ENCODE results near the gene HBS1L.
A peak's percentile ranks its signal among the peaks of the same experiment; 100 is the strongest.

HBS1L gene

DNA sequence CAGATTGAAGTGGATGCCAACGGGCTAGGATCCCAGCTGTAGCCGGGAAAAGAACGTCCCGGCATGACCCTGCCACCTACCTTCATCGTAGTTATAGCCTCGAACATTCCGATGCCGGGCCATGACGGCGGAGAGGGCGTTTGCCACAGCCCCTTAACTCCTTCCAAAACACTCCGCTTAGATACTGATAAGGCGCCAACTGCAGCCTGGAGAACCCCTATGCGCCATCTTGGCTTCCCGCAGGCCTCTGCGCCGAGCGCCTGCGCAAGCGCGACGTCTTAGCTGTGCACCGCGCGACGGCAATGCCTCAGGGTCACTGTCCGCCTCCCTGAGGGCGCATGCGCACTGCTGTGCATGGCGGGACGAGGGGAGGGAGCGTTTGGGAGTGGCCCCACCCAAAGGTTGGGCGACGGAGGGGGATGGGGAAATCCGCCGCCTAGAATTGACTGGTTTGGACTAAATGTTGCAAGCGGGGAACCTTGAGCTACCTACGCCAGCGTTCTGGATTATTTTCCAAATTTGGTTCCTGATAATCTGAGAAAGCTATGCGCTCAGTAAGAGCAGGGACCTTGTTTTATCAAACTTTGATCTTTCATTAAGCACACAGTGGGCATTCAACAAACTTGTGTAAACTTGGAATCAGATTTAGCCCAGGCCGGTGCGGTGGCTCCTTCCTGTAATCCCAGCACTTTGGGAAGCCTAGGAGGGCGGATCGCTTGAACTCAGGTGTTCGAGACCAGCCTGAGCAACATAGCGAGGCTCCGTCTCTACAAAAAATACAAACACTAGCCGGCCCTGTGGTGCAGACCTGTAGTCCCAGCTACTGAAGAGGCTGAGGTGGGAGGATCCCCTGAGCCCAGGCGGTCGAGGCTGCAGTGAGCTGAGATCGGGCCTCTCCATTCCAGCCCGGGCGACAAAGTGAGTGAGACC, at the start of gene HBS1L:
Gene HBS1L (minus strand): TSS at position 254 of the 930 bp plus-strand sequence. CDS start 131 bp downstream, at position 123.
- peak; percentile 96 for DNase-seq (ENCODE audit: low read depth)

DNA sequence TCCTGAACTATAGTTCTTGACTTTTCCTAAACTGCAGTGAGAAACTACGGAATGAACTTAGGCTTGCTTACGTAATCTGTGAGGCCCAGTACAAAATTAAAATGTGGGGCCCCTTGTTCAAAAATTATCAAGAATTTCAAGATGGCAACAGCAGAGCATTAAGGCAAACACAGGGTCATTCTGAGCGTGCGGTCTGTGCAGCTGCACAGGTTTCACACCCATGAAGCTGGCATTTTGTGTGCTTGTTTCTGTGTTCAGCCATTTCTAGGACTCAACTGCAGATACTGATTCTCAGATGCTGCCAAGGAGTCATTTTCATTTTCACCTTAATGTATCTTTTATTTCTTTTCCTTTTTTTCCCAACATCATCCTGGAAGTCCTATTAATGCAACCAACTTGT, 49.6 kb upstream of the HBS1L start:
- DNase-seq (ENCODE audit: low read depth), result no peak

DNA sequence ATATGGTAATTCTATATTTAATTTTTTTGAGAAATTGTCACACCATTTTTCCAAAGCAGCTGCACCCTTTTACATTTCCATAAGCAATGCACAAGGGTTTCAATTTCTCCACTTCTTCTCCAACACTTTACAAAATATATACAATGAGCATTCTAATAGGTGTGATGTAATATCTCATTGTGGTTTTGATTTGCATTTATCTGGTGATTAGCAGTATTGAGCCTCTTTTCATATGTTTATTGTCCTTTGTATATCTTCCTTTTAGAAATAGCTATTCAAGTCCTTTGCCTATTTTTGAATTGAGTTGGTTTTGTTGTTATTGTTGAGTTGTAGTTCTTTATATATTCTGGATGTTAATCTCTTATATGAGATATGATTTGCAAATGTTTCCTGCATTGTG, 47.6 kb upstream of the HBS1L start:
- DNase-seq (ENCODE audit: low read depth), result no peak

DNA sequence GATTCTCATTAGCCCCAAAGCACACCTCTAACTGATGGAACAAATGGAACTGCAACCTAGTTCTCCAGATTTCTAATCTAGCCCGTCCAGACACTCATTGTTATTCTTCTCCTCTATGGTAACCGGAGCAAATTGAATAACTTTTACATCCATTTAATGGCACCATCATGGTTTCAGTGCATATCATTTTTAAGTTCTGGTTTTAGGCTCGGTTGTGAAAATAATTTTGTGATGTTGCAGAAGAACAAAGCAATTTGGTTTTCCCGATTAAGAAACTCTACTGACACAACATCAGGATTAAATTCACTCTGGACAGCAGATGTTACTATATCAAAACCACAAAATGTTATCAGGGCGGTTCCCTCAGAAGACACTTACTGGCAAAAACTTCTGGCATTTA, 42.5 kb upstream of the HBS1L start:
- no peak for DNase-seq (ENCODE audit: low read depth)

DNA sequence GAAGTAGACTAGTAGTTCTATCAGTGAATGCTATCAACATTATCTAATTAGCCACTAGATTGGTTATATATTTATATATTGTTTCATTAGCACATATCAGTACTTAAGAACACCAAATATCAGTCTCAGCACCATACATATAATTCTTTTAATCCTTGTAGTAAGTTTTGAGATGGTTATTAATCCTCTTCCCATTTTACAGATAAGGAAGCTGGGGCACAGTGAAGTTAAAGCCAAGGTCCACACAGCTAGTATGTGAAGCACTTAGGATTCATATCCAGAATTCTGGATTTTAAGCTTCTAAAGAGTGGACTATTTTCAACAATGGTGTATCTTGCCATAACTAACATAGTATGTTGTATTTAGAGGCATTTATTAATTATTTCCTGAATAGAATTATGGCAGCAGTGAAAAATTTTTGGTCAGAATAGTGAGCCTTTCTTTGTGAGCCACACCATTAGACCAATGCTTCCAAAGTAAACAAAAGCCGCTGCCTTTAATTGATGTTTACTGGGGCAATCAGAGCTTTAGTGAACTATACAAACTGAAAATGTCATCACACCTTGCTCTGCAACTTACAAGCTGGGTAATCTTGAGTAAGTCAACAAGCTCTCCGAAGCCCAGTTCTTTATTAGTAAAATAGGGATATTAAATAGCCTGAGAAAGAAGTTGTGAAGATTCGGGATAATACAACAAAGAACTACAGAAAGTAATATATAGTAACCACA, 41.9 kb upstream of the HBS1L start:
- DNase-seq (ENCODE audit: low read depth), result no peak

DNA sequence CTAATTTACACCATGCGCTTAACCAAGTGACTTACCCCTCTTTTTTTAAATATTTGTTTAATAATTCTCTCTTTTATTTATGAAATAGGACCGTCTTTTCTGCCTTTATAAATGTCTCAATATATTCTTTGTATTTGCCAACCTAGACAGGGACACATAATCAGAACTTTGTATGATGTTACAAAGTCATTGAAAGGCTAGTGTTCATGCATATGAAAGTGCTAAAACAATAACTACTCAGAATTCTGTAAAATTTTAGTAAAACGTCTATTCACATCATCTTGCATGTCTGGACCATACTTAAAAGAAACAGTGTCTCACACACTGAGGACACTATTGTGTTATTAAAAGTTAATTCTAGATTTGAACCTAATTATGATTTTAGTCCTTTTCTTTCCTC, 41.1 kb upstream of the HBS1L start:
- DNase-seq (ENCODE audit: low read depth), result no peak

DNA sequence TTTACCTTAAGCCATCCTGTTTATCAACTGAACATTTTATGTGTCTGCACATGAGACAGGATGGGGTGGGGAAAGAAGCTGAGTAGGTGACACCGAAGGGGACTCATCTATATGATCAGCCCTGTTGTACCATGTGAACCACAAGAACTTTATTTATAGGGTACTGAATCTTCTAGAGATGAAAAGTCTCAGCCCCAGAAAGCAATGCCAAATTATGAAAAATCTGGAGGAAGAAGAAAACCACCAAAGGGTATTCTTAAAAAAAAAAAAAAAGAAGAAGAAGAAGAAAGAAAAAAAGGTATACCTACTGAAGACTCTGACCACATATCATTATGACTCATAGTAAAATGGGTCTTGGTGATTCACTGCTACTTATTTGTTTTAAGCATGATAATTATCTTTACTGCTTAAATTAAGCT, 39.8 kb upstream of the HBS1L start:
- peak; percentile 30 for DNase-seq (ENCODE audit: low read depth)

DNA sequence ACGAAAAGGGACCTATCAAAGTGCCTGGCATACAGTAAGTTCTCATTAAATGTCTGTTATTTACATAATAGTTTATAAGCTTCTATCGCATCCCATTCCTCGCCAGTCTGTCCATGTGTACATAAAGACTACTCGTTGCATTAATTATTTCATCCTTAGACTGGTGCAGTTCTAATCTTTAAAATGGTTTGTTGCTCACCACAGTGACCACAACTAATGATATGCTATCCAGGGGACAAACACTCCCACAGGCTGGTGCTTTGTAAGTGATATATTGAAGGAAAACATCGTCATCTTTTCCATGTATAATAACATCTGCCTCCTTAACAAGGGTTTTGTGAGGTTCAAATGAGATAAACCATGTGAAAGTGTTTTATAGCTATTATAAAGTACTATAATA, 39.0 kb upstream of the HBS1L start:
- DNase-seq (ENCODE audit: low read depth), result no peak

DNA sequence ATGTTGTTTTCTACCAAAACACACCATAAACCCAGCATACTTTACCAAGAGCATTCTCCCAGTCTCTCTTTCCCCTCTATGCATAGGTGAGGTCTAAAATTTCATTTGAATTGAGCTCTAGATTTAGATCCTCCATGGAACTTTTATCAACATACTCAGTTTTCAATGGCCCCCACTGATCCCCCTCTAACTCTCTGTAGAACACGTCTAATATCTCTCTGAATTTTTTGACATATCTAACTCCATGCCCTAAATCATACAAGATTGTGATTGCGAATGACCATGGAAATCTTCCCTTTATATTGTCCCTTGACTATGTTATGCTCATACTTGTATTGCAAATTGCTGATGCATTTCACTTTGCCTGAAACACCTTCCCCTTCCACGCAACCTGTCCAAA, 38.1 kb upstream of the HBS1L start:
- no peak for DNase-seq (ENCODE audit: low read depth)

DNA sequence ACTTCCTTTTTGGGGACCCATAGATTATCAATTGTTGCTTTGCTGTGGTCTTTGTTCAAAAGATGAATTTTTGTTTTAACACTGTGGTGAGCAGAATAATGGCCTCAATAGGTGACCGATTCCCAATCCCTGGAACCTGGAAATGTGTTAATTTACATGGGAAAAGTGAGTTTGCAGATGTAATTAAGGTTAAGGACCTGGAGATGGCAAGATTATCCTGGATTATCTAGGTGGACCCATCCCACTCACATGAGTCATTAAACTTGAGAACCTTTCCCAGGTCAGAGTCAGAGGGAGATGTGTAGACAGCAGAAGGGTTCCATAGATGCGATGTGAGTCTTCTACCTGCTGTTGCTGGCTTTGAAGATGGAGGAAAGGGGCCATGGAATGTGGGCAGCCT, 36.2 kb upstream of the HBS1L start:
- DNase-seq (ENCODE audit: low read depth), result no peak

DNA sequence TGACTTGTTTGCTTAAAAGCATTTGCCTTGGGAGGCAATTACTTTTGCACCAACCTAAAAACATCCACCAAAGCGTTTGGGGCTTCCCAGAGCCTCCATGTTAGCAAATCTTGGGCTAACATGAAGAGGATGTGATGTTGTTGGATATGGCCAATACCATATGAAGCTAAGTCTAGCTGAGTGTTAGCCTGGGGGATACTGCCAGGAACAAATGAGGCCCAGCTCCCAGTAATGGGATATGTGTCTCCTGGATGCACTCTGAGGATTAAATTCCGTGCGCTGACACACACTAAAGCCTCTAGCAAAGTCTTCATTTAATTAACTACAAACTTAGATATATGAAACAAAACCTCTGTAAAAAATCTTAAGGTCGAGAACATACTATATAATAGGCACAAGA, 35.3 kb upstream of the HBS1L start:
- DNase-seq (ENCODE audit: low read depth), result no peak

DNA sequence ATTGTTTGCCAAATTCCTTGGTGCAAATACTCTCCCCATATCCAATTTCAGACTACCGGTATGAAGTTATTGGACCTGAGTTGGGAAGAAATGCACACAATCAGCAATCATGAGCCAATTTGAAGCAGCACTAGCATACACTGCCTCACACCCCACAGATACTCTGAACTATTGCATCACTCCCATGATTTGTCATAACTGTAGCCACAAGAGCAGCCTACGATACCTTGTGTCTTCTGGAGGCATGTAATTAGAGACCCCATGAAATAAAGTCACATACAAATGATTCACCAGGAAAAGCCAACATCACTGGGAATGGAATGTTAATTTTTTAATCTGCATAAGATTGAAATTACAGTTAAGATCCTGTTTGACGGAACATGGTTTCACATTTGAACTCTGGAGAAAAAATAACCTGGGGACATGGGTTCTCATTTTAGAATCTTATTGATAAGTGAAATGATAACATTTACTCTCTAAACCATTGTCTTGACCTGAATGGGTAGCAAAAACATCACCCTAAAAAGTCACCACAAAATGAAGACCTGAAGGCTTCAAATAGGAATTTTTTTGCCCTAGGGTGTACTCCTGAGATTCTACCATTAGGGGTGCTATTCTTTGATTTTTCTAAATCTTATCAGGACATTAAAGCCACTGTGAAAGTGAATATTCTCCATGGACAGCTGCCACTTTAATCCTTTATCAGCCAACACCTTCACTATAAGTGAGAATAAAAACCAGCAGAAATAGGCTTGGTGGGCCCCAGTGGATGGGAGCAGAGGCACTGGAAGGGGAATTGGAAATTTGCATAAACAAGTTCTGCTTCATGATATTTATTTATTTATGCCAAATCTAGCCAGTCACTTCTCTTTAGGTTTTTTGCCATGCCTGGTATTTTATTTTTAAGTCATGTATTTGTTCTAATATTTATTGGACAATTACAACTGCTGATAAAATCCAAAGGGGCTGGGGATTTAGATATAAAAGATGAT, 34.5 kb upstream of the HBS1L start:
- peak; percentile 10 for DNase-seq (ENCODE audit: low read depth)

DNA sequence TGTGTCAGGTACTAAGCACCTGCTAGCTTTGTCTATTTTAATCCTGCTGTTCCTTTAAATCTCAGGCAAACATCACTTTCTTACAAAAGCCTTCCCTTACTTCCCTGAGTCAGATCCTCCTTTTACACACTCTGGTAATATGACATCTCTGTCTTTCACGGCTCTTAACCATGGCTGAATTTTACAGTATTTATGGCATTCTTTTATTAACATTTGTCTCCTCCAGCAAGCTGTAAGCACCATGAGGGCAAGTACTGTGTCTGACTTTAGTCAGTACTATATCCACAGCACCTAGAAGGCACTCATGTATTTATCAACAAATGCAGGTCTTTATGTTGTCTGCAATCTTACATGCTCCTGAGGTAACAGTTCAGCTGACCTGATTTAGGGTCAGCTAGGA, 33.7 kb upstream of the HBS1L start:
- DNase-seq (ENCODE audit: low read depth), result no peak

DNA sequence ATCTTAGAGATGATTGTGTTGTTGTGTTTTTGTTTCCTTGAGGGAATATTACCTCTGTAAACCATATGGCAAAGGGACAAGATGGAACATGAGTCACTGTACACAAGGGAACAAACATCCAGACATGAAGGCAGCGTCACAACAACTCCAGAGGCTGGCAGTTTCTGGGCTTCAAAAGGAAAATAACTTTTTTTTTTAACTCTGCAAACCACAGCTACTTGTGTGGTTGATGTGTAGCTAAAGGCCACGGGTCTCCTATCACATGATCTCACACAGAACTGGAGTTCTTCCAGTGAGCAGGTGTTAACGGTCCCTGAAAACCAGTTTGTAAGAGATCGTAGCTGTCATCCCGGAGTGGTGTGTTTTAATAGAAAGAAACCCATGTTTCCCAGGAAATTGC, 33.2 kb upstream of the HBS1L start:
- DNase-seq (ENCODE audit: low read depth), result peak; percentile 31

DNA sequence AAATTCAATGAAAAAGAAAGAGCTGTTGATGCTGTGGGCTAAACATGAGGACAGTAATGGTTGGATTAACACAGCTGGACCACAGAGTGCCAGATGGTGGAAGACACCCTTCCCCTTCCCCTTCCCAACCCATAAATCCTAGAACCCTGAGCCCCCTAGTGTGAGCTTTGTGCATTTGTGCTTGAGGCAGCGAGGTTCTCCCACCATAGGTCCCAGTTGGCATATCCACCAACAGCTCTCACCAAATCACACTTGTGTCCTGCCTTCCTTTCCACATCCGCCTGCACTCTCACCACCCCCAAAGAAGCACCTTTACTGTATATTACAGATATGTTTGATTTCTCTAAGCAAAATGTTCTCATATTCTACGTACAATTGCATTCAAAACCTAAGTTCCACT, 32.8 kb upstream of the HBS1L start:
- DNase-seq (ENCODE audit: low read depth), result no peak

DNA sequence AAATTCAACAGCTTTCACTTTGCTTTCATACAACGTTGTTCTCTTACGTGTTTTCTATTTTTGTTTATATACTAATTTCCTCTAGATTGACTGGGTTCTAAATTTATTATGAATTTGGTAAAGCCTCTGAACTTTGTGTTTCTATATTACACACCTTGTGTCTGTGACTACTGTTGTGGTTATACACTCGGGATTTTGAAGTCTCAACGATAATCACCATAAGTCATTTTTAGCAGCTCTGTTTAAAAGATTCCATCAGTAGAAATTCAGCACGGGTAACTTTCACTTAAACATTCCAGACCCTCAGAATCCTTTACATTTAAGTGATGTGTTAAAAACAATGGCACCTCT, 31.8 kb upstream of the HBS1L start:
- DNase-seq (ENCODE audit: low read depth), result no peak

DNA sequence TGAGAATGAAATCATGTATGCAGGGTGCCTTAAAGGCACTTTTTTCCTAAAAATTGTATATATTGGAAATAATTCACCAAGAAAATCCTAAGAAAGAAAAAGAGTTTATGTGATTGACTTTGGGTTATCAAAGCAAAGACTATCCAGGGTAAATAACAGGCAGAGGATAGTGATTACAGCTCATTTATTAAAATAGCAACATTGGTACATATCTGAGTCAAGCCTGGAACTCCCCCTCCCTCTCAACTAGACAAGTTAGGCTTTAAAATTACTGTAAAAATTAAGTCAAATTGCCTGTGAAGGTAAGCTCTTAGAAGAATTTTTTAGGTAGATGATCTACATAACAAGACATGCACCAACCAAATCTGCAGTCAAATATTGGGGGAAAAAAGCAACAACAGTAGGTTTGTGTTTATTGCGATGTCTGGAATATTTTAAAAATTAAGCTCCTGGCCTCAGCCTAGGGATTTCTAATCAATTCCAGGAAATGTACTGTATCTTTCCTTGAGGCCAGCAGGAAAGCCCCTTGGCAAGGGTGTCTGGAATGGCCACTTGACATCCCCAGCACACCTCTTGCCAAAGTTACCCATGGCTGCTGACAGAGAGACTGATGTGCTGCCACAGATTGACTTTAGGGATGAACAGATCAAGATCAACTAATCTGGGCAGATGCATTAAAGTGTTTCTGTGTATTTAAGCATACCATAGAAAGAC, 31.2 kb upstream of the HBS1L start:
- DNase-seq (ENCODE audit: low read depth), result no peak

DNA sequence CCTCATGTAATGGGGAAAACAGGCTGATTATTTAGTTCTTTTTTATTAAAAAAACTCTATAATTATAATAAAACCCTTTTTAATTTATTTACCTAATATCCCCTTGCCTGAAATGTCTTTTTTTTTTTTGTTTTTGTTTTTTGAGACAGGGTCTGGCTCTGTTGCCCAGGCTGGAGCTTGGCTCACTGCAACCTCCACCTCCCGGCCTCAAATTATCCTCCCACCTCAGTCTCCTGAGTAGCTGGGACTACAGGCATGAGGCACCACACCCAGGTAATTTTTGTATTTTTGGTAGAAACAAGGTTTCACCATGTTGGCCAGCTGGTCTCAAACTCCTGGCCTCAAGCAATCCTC, 30.3 kb upstream of the HBS1L start:
- no peak for DNase-seq (ENCODE audit: low read depth)

DNA sequence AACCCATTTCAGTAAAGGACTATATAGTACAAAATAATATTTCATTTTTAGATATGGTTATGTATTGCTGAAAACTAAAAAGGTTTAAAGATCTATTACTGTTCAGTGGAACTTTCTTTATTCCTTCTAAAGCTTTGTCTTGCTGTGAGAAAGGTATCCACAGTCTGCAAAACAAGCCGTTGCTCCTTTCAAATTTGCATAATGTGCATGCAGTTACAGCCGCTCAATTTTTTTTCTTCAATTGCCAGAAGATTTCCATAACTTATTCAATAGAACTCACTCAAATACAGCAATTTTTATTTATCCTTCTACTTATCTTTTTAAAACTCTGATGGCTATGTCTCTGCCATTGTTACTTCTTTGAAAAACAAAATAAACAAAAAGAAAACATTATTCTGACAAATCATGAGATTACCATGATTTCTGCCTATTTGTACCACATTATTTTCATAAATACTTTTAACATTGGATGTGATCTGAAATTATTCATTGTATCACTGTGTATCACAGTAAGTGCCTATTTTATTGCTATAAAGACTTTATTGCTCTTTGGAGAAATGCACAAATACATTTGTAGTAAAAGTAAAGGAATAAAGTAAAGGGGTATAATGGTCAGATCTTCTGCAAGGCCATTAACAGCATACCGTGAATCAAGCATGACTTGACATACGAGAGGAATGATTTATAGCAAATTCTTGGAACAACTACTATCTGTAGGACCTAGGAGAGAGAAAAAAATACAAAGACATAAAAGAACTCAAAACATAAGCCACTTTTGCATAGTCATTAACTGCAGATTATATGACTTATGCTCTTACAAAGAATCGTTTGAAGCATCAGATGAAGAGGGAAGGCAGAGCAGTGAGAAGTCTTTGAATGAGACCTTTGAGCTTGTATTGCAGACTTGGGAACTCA, 29.6 kb upstream of the HBS1L start:
- no peak for DNase-seq (ENCODE audit: low read depth)

DNA sequence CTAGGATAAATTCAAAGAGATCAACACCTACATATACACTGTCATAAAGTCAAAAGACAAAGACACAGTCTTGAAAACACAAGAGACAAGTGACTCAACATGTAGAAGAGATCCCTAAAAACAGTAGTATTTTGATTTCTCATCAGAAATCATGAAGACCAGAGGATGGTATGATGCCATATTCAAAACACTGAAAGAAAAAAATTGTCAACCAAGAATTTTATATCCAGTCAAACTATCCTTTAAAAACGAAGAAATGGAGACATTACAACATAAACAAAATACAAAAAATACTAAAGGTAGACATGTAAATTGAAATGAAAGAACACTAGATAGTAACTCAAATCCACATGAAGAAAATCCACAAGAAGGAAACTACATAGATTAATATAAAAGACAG, 27.3 kb upstream of the HBS1L start:
- no peak for DNase-seq (ENCODE audit: low read depth)

DNA sequence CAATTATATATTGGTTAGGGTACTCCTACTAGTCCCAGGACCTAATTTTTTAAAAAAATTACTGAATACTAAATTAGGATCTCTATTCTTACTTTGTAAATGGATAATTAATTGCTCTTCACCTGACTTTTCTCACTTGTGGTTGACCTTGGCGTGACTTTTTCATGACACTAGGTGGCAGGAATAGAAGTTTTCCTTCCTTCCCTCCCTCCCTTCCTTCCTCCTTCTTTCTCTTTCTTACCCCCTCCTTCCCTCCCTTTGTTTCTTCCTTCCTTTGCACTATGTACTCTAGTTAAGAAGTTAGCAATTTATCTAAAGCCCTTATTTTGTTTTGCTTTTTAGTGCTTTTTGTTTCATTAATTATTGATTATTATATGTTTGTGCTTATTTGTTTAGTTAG, 20.4 kb upstream of the HBS1L start:
- DNase-seq (ENCODE audit: low read depth), result no peak
